GM10248 (cell line): ENCODE data around the gene CTNNA3.

Experiments used
- CTCF ChIA-PET: fragments of 300-600 bp; sonication (Branson Sonifier 250); formaldehyde crosslinking; extraction: SDS; loops from one replicate; lab custom pipeline; 2021; ENCODE audit warnings: antibody characterized with exemption; lab: Yijun Ruan, JAX
- POLR2A ChIA-PET: fragments of 350-650 bp; sonication (Branson Sonifier 250); formaldehyde crosslinking; extraction: SDS; loops from one replicate; lab custom pipeline; 2020; ENCODE audit warnings: antibody characterized with exemption; lab: Yijun Ruan, JAX
- DNase-seq: peaks from one replicate; pipeline ENCODE4 v3.0.0; 2012; ENCODE audit errors: extremely low spot score
- TF ChIP-seq, protein P1 (sequence below): IDR thresholded peaks from 2 replicates; pipeline ENCODE4 v1.5.1; 2012; ENCODE audit warnings: mild to moderate bottlenecking, low read depth; ENCODE audit errors: extremely low read depth, missing control alignments, control extremely low read depth

The CTNNA3 gene

DNA sequence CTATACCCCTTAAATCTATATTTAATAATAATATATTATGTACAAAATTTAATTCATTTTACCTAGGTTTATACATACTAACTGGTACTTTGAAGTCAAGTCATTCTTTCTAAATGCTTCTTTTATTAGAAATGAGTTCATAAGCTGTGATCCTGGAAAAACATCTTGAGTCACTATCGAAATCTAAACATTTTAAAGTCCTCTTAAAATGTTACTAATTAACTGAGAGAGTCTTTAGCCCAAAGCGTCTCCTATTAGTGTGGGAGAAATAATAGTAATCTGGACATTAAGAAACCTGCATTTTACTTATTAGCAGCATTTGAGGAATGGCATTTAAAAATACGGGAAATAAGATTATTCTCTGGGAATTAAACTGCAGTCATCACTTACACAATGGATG, 142.7 kb downstream of the CTNNA3 start:
- TF ChIP-seq, protein P1, sequence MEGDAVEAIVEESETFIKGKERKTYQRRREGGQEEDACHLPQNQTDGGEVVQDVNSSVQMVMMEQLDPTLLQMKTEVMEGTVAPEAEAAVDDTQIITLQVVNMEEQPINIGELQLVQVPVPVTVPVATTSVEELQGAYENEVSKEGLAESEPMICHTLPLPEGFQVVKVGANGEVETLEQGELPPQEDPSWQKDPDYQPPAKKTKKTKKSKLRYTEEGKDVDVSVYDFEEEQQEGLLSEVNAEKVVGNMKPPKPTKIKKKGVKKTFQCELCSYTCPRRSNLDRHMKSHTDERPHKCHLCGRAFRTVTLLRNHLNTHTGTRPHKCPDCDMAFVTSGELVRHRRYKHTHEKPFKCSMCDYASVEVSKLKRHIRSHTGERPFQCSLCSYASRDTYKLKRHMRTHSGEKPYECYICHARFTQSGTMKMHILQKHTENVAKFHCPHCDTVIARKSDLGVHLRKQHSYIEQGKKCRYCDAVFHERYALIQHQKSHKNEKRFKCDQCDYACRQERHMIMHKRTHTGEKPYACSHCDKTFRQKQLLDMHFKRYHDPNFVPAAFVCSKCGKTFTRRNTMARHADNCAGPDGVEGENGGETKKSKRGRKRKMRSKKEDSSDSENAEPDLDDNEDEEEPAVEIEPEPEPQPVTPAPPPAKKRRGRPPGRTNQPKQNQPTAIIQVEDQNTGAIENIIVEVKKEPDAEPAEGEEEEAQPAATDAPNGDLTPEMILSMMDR: no peak
- no peak for DNase-seq
- POLR2A ChIA-PET: no interaction called here
- CTCF ChIA-PET: no interaction called here

DNA sequence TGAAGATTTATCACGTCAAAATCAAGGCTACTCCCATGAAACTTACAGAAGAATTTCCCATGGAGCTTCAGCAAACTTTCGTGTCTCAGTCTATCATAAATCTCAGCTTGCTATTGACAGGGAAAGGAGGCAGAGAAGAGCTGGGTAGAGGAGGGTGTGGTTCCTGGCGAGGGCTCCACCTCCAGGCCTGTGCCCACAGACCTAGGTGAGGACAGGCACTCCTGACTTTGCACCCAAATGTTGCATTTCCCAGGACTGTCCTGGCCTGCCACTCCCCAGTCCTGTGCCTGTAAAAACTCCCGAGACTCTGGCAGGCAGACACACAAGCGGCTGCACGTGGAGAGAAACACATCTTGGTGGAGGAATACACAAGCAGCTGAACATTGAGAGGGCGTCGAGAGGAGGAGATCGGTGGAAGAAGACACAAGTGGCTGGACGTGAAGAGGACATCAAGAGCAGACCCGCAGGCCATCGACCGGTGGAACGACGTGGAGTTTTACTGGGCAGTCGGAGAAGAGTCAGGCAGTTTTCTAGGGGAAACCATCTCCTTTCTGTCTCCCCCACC, 145.1 kb downstream of the CTNNA3 start:
- TF ChIP-seq, protein P1: no peak
- POLR2A ChIA-PET: no interaction called here
- CTCF ChIA-PET: no interaction called here
- DNase-seq: no peak

DNA sequence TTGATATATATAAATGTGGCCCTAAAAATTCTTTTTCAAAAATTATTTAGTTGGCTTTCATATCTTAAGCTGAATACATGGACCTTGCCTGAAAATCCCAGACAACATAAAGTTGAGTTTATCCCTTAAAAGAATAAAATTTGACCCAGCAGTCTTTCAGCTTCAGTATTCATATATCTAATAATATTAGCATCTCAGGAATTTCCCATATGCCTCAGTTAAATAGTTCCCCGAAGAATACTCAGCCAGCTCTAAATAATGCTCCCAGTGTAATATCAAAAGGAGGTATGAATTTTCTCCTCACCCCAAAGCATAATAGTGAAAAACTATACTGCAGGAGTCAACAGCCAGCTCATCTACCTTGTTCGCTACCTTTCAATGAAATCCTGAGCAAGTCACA, 145.9 kb downstream of the CTNNA3 start:
- no peak for DNase-seq
- POLR2A ChIA-PET: no interaction called here
- CTCF ChIA-PET: interaction anchor here (1.4 kb wide), 1 partner anchor 29 kb away, joined by 5 read pairs; no protein-coding TSS in a partner anchor
- TF ChIP-seq, protein P1: no peak

DNA sequence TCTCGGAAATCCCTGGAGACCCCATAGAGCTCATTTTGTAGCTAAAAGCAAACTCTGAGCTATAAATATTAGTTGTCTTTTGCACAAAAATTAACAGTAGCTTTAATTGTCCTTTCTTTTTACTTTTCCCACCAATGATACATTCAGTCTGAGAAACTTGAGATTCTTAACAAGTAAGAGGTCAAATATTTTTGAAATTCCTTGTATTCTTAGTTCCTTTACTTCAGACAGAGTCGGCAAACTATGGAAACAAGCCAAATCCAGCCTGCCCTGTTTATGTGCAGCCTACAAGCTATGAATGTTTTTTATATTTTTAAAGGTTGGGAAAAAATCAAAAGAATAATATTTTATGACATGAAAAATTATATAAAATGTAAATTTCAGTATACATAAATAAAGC, 146.6 kb downstream of the CTNNA3 start:
- ChIA-PET POLR2A (no interaction called here), CTCF (interaction anchor here (1.4 kb wide), 1 partner anchor 29 kb away, joined by 5 read pairs; no protein-coding TSS in a partner anchor)
- DNase-seq: no peak
- TF ChIP-seq, protein P1: no peak

DNA sequence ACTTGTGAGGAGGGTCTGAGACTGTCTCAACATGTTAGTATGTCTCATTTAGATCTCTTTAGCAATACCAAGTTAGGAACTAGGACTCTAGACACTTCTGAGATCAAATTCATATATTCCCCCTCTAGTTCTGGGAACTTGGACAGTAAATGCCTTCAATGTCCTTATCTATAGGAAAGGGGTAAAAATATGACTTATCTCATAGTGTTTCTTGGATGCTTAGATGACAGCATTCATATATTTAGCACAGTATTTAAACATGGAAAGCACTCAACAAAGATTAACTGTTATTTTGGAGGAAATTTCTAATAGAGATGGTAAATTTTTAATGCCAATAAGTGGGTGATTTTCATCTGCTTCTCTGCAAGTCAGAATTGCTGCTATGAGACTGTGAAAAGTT, 154.6 kb downstream of the CTNNA3 start:
- POLR2A ChIA-PET: no interaction called here
- CTCF ChIA-PET: no interaction called here
- TF ChIP-seq, protein P1: no peak
- no peak for DNase-seq

DNA sequence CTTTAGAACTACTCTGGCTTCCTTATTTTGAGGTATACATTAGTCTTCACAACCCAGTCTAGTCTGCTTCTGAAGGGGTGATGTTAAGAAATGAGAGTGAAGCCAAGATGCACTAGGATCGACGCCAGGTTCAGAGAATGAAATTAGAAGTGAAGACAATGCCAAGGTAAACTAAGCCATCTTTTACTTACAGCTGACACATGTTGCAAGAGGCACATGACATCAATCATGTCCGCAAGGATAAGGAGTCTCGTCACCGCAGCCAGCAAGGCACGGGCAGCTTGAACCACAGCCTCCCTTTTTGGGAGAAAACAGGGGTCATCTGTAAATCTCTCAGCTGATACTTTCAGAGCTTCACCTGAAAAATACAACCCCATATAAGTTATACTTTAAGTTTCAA, 156.7 kb downstream of the CTNNA3 start:
- DNase-seq: no peak
- ChIA-PET CTCF (no interaction called here), POLR2A (no interaction called here)
- TF ChIP-seq, protein P1: no peak
